Measurements from ENCODE around the gene JMJD1C.

JMJD1C gene

GRCh38 chr10:63439607-63440006 lies 26.2 kb downstream of the JMJD1C start (continued):
- TF ChIP-seq EGR2 (tag by site-specific recombination; IDR thresholded peaks at IDR 0.05; ENCODE audit: low read depth), result no peak

DNA sequence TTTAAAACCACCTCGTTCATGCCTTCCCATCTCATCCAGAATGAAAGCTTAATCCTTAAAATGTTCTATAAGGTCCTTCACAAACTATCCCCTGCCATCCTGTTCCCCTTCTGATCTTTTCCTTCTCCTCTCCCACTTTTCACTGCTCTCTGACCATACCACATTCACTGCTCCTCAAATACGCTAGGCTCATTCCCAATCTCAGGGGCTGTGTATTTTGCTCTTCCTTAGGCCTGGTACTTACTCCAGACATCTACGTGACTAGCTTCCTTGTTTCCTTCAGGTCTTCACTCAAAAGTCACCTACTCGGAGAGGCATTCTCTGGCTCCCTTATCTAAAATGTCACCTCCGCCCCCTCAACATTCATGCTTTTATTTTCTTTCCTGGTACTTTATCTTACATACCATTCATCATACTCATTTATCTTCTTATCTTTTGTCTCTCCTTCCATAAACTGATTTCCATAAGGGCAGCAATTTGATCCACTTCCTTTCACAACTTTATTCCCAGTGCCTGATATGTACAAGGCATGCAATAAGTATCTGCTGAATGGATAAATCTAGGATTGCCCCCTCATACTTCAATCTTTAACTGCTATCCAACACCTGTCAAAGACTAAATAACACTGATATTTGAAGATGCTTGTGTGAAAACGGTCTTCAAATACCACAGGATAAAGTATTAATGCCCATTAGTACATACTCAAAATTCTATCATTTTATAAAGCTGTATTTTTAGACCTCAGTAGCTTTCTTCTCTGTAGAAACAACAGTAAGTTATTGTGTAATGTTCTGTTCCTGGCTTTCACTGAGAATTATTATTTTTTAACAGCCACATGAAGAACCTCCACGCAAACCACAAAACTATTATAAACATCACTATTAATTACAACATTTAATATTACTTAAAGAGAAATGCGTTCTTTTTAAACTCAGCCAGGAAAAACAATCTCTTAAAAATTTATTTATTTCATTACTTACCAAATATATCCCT lies 27.0 kb downstream of the JMJD1C start:
- Histone ChIP-seq H3K27ac (ENCODE audit: extremely low read depth, low read depth, low read length) (peak overlapping the region; percentile 54), H3K4me3 (ENCODE audit: low read depth, low read length) (no peak overlapping the region), H3K36me3 (ENCODE audit: control insufficient read depth in 2 of 2, insufficient read depth in 1 of 2, low read length in 2 of 2) (no peaks in the 10 kb centered on the region), H3K9me3 (ENCODE audit: control insufficient read depth, insufficient read depth, low read depth, low read length) (no peaks in the 10 kb centered on the region), H3K4me1 (ENCODE audit: control insufficient read depth, insufficient read depth, low read length) (peaks cover 36% of the 10 kb centered on the region)
- CTCF ChIA-PET, result interaction anchor here (0.5 kb wide), 1 partner anchor 190 kb away, joined by 3 read pairs; no protein-coding TSS in a partner anchor
- POLR2A ChIA-PET, result interaction anchor here (0.5 to 1.3 kb wide), 3 partner anchors 27 to 192 kb away, joined by 3 read pairs; no protein-coding TSS in a partner anchor
- TF ChIP-seq ZNF404 (tag by site-specific recombination; IDR thresholded peaks at IDR 0.05), result no peak
- TF ChIP-seq ZNF558 (tag by site-specific recombination; IDR thresholded peaks at IDR 0.05), result no peak
- TF ChIP-seq ZNF416 (tag by site-specific recombination; IDR thresholded peaks at IDR 0.05), result no peak
- TF ChIP-seq ZNF791 (tag by site-specific recombination; IDR thresholded peaks at IDR 0.05), result no peak
- no peak for TF ChIP-seq ZNF335 (tag by site-specific recombination; conservative IDR thresholded peaks at IDR 0.05)
- no peak for TF ChIP-seq ZNF214 (tag by site-specific recombination; IDR thresholded peaks at IDR 0.05; ENCODE audit: borderline replicate concordance)
- no peak for TF ChIP-seq ZNF10 (tag by site-specific recombination; IDR thresholded peaks at IDR 0.05)
- no peak for TF ChIP-seq ZNF239 (tag by site-specific recombination; IDR thresholded peaks at IDR 0.05)
- TF ChIP-seq, protein P1, sequence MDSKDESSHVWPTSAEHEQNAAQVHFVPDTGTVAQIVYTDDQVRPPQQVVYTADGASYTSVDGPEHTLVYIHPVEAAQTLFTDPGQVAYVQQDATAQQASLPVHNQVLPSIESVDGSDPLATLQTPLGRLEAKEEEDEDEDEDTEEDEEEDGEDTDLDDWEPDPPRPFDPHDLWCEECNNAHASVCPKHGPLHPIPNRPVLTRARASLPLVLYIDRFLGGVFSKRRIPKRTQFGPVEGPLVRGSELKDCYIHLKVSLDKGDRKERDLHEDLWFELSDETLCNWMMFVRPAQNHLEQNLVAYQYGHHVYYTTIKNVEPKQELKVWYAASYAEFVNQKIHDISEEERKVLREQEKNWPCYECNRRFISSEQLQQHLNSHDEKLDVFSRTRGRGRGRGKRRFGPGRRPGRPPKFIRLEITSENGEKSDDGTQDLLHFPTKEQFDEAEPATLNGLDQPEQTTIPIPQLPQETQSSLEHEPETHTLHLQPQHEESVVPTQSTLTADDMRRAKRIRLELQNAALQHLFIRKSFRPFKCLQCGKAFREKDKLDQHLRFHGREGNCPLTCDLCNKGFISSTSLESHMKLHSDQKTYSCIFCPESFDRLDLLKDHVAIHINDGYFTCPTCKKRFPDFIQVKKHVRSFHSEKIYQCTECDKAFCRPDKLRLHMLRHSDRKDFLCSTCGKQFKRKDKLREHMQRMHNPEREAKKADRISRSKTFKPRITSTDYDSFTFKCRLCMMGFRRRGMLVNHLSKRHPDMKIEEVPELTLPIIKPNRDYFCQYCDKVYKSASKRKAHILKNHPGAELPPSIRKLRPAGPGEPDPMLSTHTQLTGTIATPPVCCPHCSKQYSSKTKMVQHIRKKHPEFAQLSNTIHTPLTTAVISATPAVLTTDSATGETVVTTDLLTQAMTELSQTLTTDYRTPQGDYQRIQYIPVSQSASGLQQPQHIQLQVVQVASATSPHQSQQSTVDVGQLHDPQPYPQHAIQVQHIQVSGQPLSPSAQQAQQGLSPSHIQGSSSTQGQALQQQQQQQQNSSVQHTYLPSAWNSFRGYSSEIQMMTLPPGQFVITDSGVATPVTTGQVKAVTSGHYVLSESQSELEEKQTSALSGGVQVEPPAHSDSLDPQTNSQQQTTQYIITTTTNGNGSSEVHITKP (tag by site-specific recombination; IDR thresholded peaks at IDR 0.05), result peak; percentile 62
- no peak for TF ChIP-seq GLI2 (tag by site-specific recombination; IDR thresholded peaks at IDR 0.05; ENCODE audit: borderline replicate concordance, low read depth)
- TF ChIP-seq ZNF792 (tag by site-specific recombination; IDR thresholded peaks at IDR 0.05), result no peak
- no peak for TF ChIP-seq ZNF621 (tag by site-specific recombination; IDR thresholded peaks at IDR 0.05)
- TF ChIP-seq ZBTB6 (tag by site-specific recombination; IDR thresholded peaks at IDR 0.05), result no peak
- TF ChIP-seq ZNF398 (tag by site-specific recombination; IDR thresholded peaks at IDR 0.05), result no peak; the same call in 1 of the 2 replicates
- TF ChIP-seq ZNF561 (tag by site-specific recombination; IDR thresholded peaks at IDR 0.05; ENCODE audit: borderline replicate concordance), result no peak
- TF ChIP-seq, protein P2, sequence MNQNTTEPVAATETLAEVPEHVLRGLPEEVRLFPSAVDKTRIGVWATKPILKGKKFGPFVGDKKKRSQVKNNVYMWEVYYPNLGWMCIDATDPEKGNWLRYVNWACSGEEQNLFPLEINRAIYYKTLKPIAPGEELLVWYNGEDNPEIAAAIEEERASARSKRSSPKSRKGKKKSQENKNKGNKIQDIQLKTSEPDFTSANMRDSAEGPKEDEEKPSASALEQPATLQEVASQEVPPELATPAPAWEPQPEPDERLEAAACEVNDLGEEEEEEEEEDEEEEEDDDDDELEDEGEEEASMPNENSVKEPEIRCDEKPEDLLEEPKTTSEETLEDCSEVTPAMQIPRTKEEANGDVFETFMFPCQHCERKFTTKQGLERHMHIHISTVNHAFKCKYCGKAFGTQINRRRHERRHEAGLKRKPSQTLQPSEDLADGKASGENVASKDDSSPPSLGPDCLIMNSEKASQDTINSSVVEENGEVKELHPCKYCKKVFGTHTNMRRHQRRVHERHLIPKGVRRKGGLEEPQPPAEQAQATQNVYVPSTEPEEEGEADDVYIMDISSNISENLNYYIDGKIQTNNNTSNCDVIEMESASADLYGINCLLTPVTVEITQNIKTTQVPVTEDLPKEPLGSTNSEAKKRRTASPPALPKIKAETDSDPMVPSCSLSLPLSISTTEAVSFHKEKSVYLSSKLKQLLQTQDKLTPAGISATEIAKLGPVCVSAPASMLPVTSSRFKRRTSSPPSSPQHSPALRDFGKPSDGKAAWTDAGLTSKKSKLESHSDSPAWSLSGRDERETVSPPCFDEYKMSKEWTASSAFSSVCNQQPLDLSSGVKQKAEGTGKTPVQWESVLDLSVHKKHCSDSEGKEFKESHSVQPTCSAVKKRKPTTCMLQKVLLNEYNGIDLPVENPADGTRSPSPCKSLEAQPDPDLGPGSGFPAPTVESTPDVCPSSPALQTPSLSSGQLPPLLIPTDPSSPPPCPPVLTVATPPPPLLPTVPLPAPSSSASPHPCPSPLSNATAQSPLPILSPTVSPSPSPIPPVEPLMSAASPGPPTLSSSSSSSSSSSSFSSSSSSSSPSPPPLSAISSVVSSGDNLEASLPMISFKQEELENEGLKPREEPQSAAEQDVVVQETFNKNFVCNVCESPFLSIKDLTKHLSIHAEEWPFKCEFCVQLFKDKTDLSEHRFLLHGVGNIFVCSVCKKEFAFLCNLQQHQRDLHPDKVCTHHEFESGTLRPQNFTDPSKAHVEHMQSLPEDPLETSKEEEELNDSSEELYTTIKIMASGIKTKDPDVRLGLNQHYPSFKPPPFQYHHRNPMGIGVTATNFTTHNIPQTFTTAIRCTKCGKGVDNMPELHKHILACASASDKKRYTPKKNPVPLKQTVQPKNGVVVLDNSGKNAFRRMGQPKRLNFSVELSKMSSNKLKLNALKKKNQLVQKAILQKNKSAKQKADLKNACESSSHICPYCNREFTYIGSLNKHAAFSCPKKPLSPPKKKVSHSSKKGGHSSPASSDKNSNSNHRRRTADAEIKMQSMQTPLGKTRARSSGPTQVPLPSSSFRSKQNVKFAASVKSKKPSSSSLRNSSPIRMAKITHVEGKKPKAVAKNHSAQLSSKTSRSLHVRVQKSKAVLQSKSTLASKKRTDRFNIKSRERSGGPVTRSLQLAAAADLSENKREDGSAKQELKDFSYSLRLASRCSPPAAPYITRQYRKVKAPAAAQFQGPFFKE (tag by site-specific recombination; IDR thresholded peaks at IDR 0.05; ENCODE audit: borderline replicate concordance), result no peak
- TF ChIP-seq ZNF354C (tag by site-specific recombination; IDR thresholded peaks at IDR 0.05; ENCODE audit: borderline replicate concordance, low read depth), result no peak
- no peak for TF ChIP-seq ZNF121 (tag by site-specific recombination; IDR thresholded peaks at IDR 0.05)
- no peak for TF ChIP-seq BCL11A (tag by site-specific recombination; IDR thresholded peaks at IDR 0.05; ENCODE audit: low read depth)
- 0 out of 2 replicates have a peak, but pooled peaks have one; percentile 50 for TF ChIP-seq ZNF24 (tag by site-specific recombination; IDR thresholded peaks at IDR 0.05)
- TF ChIP-seq ZBTB21 (tag by site-specific recombination; IDR thresholded peaks at IDR 0.05), result no peak
- peak; percentile 64 for TF ChIP-seq SP7 (tag by site-specific recombination; IDR thresholded peaks at IDR 0.05)

Measured in HEK293 (cell line).